GM18873 (cell line): Measurements from ENCODE around the gene CNR1.
A peak's percentile ranks its signal among the peaks of the same experiment; 100 is the strongest.
"Not testable (repeated sequence)": the region's sequence is repeated elsewhere in the genome, so short reads cannot be mapped to it uniquely, and the experiment has no call there.

Source experiments
- ATAC-seq: cut with Tn5 transposase; IDR thresholded peaks from one replicate; pipeline ENCODE4 v1.9.1; 2021; ENCODE audit warnings: mild to moderate bottlenecking, moderate library complexity, moderate number of reproducible peaks; ENCODE audit not compliant: unreplicated experiment, low FRiP score

The CNR1 gene

GRCh38 chr6:88165844-88166492 is at the start of gene CNR1:
CNR1 (minus strand) TSS chr6:88166347; CDS start chr6:88145274, 21,073 bp downstream.
- ATAC-seq: peak; percentile 41

DNA sequence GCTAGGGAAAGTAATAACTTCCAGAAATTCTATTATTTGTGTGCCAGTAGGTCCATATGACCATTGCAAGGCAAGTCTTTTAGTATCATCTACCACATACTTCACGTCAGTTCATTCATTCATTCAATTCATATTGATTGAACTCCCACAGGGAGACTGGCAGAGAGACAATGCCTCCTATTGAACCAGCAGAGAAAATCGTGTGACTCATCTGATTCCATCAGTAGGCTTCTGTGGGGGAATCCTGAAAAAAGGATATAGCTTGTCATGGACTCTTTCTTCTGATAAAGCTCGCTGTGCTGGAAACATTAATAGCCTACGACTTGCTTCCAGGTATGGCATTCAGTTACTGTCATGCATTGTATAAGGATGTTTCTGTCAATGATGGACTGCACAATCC is 45.3 kb upstream of the CNR1 start:
- ATAC-seq: no peak

DNA sequence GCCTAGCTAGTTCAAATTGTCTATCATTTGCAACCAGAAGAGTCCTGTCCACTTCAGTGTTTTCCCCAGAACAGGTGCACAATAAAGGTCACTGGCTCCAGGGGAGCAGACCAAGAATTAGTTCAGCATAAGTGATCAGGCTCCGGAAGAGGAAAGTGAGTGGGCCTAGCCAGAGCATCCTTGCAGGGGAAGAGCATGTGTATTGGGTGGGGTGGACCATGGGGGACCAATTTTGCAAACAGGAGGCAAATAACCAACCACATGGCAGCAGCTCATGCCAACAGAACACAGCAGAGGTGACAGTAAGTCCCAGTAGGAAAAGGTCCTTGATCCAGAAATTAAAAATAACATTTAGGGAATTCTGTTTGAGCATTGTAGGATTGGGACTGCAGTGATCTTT is 43.2 kb upstream of the CNR1 start:
- no peak for ATAC-seq

DNA sequence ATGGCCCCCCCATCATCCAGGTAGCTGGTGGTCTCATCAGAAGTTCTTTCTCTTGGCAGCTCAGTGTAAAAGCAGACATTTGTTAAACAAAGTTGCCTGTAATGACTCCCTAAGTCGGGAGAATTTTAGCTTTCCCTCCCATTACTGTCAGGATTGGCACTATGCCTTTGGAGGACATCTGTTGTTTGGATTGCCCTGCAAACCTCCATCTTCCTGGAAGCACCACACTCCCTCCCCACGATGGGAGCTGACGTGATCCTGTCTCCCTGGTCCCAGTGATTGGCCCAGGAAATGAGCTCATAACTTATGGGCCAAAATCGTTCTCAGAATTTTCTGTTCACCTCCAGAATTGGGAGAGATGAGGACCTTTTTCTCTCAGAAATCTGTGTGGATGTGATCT is 42.6 kb upstream of the CNR1 start:
- no peak for ATAC-seq

- not testable (repeated sequence) for ATAC-seq
These were observed 35.6 kb upstream of the CNR1 start for GRCh38 chr6:88201734-88202133.

DNA sequence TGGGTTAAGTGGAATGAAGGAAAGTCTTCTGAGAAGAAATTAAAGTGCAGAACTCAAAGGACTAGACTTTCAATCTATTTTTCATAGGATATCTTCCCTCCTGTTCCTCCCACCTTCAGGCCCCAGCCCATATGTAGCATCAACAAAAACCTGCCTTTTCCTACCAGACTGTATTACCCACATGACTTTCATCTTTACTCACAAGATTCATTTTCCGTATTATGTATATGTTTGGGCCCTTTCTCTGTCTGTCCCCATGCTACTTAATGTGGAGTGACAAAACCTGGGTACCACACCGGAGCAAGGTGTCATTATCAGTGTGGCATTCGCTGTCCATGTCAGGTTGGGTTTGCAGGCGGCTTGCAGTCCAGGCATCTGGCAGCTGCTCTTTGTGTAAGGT is 18.8 kb upstream of the CNR1 start:
- no peak for ATAC-seq

- ATAC-seq: no peak
These were observed 17.3 kb upstream of the CNR1 start for GRCh38 chr6:88183471-88183870.

DNA sequence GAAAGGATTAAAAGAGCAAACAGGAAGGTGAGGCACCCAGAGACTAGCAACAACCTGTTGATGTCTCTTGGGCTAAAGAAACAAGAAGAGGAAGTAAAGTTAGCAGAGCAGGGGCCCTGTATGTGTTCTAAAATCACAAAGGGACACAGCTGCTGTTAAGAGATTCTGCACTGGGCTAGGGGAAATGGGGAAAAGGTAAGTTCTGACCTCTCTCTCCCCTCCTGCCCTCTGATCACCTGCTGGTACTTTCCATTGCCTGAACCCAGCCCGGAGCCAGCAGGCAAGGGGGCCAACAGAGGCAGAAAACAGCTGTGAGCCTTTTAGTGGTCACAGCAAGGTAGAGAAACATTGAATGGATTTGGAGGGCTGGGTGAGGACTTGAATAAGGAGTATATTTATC is 13.5 kb upstream of the CNR1 start:
- peak; percentile 73 for ATAC-seq

- no peak for ATAC-seq
These were observed 11.9 kb upstream of the CNR1 start for GRCh38 chr6:88177961-88178464.

DNA sequence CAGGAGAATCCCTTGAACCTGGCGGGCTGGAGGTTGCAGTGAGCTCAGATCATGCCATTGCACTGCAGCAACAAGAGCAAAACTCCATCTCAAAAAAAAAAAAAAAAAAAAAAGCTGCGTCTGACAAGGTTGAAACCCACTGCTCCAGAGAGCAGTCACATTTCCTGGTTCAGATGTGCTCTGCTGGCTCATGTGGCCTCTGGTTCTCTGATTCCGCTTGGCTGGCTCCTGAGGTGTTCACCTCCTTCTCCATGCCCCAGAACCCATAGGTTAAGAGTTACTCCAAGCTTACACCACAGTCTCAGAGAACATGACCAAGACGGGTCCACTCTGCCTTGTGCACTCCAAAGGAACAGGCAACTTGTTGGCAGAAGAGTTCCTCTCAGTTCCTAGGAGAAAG is 8.8 kb upstream of the CNR1 start:
- no peak for ATAC-seq

- ATAC-seq: no peak
These were observed 5.2 kb upstream of the CNR1 start for GRCh38 chr6:88171312-88171711.

- no peak for ATAC-seq
These were observed 2.2 kb upstream of the CNR1 start for GRCh38 chr6:88168362-88168761.

GRCh38 chr6:88167352-88167937 is 1.3 kb upstream of the CNR1 start:
- ATAC-seq: no peak

GRCh38 chr6:88166493-88167351 is 575 bp upstream of the CNR1 start:
- peak; percentile 21 for ATAC-seq

GRCh38 chr6:88165087-88165843 is 882 bp downstream of the CNR1 start:
- no peak for ATAC-seq

- no peak for ATAC-seq
These were observed 2.1 kb downstream of the CNR1 start for GRCh38 chr6:88164061-88164460.

- no peak for ATAC-seq
These were observed 2.5 kb downstream of the CNR1 start for GRCh38 chr6:88163616-88164015.

- ATAC-seq: no peak
These were observed 4.2 kb downstream of the CNR1 start for GRCh38 chr6:88161940-88162339.

DNA sequence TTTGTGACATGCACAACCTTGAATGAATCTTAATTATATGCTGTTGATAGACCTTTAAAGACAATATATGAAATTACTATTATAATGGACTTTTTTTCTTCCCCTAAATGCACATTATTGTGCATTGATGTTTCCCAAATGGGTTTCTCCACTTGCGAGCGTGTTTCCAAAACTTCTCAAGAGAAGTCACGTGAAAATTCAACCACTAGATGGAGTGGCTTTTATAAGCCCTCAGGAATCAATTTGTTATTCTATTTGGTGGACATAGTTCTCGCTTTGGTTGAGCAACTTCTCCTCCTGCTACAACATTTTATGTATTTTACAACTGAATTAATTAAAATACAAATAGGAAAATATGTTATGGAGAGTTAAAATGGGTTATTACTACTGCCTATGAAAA is 9.0 kb downstream of the CNR1 start:
- ATAC-seq: no peak

DNA sequence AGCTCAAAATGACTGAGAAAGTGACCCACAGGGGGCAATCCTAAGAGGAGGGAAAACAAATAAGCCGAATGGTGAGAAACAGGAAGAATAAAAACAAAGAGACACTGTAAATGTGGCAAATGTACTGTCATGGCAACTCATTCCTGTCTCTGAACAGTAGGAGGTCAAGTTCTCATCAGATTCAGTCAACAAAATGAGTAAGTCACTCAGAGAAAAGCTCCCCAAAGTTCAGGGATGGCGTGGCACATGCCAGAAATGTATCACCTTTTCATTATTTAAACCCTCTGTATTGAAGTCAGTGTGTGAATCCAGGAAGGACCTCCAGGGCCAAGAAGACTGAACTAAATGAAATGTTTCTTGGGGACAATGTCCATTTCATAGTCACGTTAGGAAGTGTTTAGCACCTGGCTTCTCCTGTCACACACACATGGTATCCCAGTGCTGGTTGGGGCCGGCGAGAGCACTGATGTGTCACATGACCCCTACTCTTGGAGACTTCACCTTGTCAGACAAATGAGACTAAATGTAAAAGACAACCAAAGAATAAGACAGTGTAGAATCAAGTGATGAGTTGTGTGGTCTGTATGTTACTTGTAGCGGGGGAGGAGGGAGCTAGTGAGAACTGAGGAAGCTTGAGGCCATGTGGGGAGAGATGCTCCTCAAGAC is 20.7 kb downstream of the CNR1 start:
- no peak for ATAC-seq
